Left ventricle myocardium superior (tissue), 1 donor: ENCODE results near the gene DCTN4. TPM values are rescaled to one million over a fixed set of nuclear protein-coding genes. Genes with fewer than 3 reads are reported as not detected.
"Not testable (repeated sequence)": the region's sequence is repeated elsewhere in the genome, so short reads cannot be mapped to it uniquely, and the experiment has no call there.

Source experiments
- ATAC-seq: fragments of 200-7000 bp; cut with Tn5 transposase; one replicate; pipeline ENCODE4 v1.9.1; 2020; ENCODE audit warnings: mild to moderate bottlenecking, moderate library complexity
- DNase-seq: peaks from one replicate; pipeline ENCODE4 v3.0.0-alpha.2; 2020
- intact Hi-C: fragments of 100-400 bp; cut with micrococcal nuclease; formaldehyde crosslinking; loops from one replicate; pipeline ENCODE4 v1.11.0; 2022
- total RNA-seq: library from RNA; stranded (reverse); fragmentation: NEBNext Ultra II Directional; extraction: Animal tissue kit (Norgen Biotek cat#: 25700); gene quantifications from one replicate; pipeline ENCODE4 v1.2.1, GENCODE V29; 2021
- donor health status: DM: no; HTN: yes; CAD: no; lungs with severe emphysema.

DCTN4 gene
- total RNA-seq, 1 donor from 2014 or later: 43.5 TPM

GRCh38 chr5:150751096-150751891 lies 7.5 kb downstream of the DCTN4 start:
- intact Hi-C loops: no loop called here
- no peak for ATAC-seq

GRCh38 chr5:150750469-150750868 lies 8.3 kb downstream of the DCTN4 start:
- intact Hi-C loops: no loop called here
- no peak for DNase-seq
- no peak for ATAC-seq

More at GRCh38 chr5:150751096-150751891, 7.5 kb downstream of the DCTN4 start:
- DNase-seq: no peak

- ATAC-seq, DNase-seq, intact Hi-C loops: not testable (repeated sequence)
These were observed 15.7 kb downstream of the DCTN4 start for GRCh38 chr5:150743142-150743488.

- DNase-seq, intact Hi-C loops, ATAC-seq: not testable (repeated sequence)
These were observed 16.2 kb downstream of the DCTN4 start for GRCh38 chr5:150742455-150743141.

GRCh38 chr5:150740992-150741391 lies 17.8 kb downstream of the DCTN4 start:
- DNase-seq (no peak), ATAC-seq (no peak)
- intact Hi-C loops: no loop called here

GRCh38 chr5:150738862-150739261 lies 20.0 kb downstream of the DCTN4 start:
- no peak for DNase-seq
- intact Hi-C loops: no loop called here
- ATAC-seq: no peak

GRCh38 chr5:150734579-150735384 lies 24.0 kb downstream of the DCTN4 start:
- DNase-seq (peak; percentile 55), ATAC-seq (peak; percentile 73)
- intact Hi-C loops: no loop called here

- ATAC-seq (peak; percentile 67), DNase-seq (no peak)
- intact Hi-C loops: no loop called here
These were observed 27.1 kb downstream of the DCTN4 start for GRCh38 chr5:150731669-150732242.

GRCh38 chr5:150729859-150730258 lies 29.0 kb downstream of the DCTN4 start:
- ATAC-seq: no peak
- no peak for DNase-seq
- intact Hi-C loops: no loop called here

GRCh38 chr5:150723845-150724244 lies 35.0 kb downstream of the DCTN4 start:
- intact Hi-C loops: no loop called here
- ATAC-seq (no peak), DNase-seq (no peak)

GRCh38 chr5:150710165-150710564 lies 48.7 kb downstream of the DCTN4 start:
- intact Hi-C loops: no loop called here
- DNase-seq (no peak), ATAC-seq (peak; percentile 48)

GRCh38 chr5:150706776-150707390 lies 51.9 kb downstream of the DCTN4 start:
- DNase-seq (no peak), ATAC-seq (no peak)
- intact Hi-C loops: no loop called here

- DNase-seq: no peak
- intact Hi-C loops: no loop called here
- no peak for ATAC-seq
These were observed 55.1 kb downstream of the DCTN4 start for GRCh38 chr5:150703762-150704161.

GRCh38 chr5:150700594-150701377 lies 58.0 kb downstream of the DCTN4 start, which contains the start of gene RBM22:
RBM22 (minus strand) TSS chr5:150701062; CDS start chr5:150700985, 77 bp downstream.
- intact Hi-C loops: no loop called here
- DNase-seq: peak; percentile 96
- peak; percentile 100 for ATAC-seq

- DNase-seq (no peak), ATAC-seq (no peak)
- intact Hi-C loops: no loop called here
These were observed 58.6 kb downstream of the DCTN4 start for GRCh38 chr5:150700246-150700593.

GRCh38 chr5:150694612-150695011 lies 64.2 kb downstream of the DCTN4 start:
- no peak for ATAC-seq
- DNase-seq: no peak
- intact Hi-C loops: no loop called here

- intact Hi-C loops: no loop called here
- DNase-seq (no peak), ATAC-seq (no peak)
These were observed 66.5 kb downstream of the DCTN4 start for GRCh38 chr5:150692276-150692675.

GRCh38 chr5:150690760-150691159 lies 68.1 kb downstream of the DCTN4 start:
- ATAC-seq (no peak), DNase-seq (no peak)
- intact Hi-C loops: no loop called here
